GM19240 (cell line): Measurements from ENCODE around the gene TMEM39B.
A peak's percentile ranks its signal among the peaks of the same experiment; 100 is the strongest.
"Not testable (repeated sequence)": the region's sequence is repeated elsewhere in the genome, so short reads cannot be mapped to it uniquely, and the experiment has no call there.

Source experiments
- DNase-seq: peaks from one replicate; pipeline ENCODE4 v3.0.0; 2011; ENCODE audit warnings: low spot score; ENCODE audit not compliant: insufficient read length

Gene TMEM39B

DNA sequence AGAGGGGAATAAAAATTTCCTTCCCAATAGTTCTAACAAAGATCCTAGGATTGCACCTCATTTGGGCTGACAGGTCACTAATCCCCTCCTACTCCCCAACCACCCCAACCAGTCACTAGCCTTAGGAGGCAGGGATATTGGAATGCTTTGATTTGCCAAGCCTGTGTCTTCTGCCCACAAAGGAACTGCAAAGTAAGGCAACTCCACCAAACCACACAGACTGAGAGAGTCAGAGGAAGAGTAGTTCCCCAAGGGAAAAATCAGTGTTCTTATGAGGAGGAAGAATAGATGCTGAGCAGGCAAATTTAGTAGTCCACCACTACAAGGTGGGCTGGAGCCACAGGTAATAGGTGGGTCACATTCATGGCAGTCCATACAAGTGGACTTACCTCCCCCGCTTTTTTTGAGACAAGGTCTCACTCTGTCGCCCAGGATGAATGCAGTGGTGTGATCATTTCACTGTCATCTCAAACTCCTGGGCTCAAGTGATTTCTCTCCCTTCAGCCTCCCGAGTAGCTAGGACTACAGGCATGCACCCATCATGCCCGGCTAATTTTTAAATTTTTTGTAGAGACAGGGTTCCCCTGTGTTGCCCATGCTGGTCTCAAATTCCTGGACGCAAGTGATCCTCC lies 3.7 kb upstream of the TMEM39B start:
- DNase-seq = no peak

DNA sequence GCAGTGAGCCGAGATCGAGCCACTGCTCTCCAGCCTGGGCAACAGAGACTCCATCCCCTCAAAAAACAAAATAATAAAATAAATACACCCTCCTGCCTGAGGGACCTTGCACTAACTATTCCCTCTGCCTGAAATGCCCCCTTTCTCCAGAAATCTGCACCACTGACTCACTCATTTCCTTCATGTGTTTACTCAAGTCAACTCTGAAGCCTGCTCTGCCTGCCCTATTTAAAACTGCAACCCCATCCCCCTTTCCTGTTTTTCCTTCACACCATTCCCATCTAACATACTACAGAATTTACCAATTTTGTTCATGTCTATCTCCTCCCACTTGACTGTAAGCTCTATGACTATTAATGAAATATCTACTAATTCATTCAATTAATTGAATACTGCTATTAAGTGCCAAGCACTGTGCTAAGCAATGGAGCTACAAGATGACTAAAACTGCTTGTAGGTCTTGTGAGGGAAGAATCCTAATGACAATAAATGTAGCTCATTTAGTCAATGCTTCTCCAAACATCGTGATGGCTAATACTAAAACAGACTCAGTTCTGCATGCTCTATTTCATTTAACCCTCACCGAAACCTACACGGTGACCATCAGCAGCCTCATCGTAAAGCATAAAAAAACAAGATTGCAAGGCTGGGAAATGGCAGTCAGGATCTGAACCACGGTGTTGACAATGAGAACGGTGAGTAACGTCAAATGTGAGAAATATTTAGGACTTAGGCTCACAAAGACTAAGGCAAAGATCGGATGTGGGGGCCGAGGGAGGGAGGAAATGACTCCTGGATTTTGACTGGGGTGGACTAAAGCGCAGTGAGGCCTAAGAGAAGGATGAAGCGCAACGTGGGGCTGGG lies 749 bp upstream of the TMEM39B start:
- DNase-seq = no peak

DNA sequence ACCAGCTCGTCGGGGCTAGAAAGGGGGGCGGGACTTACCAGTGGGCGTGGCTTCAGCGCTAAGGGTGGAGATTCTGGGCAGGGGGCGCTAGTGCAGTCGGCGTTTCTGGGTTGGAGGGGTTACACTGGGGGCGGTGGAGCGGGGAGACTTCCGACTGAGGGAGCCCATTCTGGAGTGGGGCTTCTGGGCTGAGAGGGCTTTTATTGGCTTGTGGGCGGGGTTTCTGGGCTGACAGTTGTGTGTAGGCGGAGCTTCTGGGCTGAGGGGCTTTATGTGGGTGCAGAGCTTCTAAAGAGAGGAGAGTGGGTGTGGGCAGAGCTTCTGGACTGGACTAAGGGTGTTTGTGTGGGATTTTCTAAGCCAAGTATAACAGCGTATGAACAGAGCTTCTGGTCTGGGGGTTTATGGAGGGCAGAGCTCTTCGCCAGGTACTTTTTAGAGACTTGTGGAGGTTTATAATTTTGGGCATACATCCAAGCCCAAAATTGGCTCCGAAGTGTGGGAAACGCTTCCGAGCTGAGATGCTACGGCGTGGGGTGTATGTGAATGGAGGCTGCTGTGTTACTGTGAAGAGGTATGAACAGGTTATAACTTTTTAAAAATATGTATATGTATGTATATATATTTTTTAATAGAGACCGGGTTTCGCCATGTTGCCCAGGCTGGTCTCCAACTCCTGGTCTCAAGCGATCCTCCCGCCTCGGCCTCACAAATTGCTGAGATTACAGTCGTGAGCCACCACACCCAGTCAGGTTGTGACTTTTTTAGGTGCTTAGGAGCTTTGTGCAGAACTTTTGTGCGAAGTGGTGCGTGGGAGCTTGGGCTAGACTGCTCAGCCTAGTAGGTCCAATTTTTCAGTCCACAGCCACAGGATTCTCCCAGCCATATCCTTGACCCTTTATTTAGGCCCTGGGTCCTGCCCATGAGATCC lies 825 bp downstream of the TMEM39B start:
- no peak for DNase-seq

DNA sequence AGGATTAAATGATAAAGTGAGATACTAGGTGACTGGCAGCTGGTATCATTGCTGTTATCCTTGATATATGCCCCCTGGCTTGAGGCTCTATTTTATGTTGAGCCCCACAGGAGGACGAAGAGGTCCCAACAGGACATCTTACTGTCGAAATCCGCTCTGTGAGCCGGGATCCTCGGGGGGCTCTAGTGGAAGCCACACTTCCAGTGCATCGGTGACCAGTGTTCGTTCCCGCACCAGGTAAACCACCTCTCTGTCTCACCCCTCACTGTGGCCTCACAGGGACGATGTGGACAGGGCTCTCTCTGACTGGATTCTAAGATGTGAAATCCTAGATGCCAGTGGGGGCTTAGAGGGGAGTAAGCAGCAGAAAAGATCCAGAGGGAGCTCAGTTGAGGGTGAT lies 2.1 kb downstream of the TMEM39B start:
- no peak for DNase-seq

DNA sequence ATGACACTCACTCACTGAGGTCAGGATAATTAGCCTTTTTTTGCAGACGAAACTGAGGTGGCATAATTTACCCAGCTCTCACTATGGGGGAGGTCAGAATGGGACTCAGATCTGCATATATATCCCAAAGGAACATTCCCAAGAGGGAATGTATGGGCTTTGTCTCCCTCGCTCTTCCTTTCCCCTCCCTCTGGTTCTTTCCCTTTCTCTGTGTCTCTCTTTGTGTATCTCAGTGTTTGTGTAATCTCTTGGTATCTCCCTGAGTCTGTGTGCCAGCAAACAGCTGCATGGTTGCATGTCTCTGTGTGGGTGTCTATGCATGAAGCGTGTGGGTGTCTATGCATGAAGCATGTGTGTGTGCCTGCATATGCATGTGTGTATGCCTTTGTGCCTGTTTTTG lies 4.7 kb downstream of the TMEM39B start:
- DNase-seq = no peak

DNA sequence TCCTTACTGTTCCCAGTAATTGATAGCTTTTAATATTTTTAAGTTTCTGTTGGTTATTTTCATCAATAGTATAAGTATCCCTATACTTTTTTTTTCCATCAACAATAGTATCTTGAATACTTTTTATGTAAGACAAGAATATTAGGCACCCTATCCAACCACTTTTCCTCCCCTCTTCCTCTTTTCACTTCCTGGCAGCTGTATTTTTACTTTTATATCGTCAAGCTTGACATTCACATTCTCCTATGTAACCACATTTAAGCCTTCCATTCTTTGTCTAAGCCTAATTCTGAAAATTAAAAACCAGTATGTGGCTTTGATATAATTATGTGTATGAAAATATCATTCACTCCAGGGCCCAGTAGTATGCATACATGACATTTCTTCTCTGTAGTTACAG lies 9.3 kb downstream of the TMEM39B start:
- DNase-seq = no peak

DNA sequence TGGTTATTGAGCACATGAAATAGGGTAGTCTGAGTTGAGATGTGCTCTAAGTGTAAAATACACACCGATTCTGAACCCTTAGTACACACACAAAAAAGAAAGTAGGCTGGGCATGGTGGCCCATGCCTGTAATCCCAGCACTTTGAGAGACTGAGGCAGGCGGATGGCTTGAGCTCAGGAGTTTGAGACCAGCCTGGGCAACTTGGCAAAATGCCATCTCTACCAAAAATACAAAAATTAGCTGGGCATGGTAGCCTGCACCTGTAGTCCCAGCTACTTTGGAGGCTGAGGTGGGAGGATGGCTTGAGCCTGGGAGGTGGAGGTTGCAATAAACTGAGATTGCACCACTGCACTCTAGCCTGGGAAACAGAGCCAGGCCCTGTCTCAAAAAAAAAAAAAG lies 13.6 kb downstream of the TMEM39B start:
- not testable (repeated sequence) for DNase-seq

DNA sequence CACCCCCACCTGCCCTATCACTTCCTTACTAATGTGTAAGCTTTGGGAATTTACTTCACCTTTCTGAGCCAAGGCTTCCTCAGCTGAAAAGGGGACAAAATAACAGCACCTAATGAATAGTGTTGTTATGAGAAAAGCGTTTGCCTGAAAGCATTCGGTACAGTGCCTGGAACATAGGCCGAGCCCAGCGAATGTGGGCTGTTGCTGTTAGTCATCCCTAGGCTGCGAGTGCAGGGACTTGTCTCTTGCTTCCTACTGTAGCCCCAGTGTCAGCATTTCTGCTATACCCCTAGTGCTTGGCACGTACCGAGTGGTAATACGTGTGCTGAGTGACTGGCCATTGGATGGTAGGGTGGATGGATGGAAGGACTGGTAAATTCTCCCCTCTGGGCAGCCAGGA lies 18.4 kb downstream of the TMEM39B start:
- no peak for DNase-seq

DNA sequence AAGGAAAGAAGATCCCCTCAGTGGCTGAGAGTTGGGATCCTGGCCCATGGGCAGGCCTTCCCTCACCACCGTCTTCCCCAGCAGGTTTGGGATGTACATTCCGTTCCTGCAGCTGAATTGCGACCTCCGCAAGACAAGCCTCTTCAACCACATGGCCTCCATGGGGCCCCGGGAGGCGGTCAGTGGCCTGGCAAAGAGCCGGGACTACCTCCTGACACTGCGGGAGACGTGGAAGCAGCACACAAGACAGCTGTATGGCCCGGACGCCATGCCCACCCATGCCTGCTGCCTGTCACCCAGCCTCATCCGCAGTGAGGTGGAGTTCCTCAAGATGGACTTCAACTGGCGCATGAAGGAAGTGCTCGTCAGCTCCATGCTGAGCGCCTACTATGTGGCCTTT lies 18.9 kb downstream of the TMEM39B start:
- DNase-seq = no peak

DNA sequence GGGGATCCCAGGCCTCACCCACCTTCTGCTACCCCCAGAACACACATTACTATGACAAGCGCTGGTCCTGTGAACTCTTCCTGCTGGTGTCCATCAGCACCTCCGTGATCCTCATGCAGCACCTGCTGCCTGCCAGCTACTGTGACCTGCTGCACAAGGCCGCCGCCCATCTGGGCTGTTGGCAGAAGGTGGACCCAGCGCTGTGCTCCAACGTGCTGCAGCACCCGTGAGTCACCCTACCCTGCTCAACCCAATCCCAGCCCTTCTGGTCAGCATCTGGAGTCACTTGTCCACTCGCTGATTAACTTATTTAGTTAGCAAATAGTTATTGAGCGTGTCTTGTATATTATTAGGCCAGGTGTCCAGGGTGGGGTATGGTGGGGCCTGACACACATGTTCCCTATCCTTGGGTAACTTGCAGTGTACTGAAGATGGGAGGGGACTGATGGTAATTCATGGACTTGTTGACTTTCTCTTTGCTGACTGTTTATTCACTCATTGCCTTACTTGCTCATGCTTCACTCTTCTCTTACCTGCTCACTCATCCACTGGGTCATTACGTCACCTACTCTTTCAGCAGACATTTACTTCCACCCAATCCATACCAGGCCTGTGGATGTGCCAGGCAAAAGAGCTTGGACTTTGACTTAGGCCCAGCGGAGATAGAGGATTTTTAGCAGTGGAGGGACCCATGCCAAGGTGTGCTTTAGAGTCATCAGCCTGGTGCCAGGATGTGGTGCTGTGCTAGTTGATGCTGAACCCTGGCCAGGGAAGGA lies 22.2 kb downstream of the TMEM39B start:
- no peak for DNase-seq

DNA sequence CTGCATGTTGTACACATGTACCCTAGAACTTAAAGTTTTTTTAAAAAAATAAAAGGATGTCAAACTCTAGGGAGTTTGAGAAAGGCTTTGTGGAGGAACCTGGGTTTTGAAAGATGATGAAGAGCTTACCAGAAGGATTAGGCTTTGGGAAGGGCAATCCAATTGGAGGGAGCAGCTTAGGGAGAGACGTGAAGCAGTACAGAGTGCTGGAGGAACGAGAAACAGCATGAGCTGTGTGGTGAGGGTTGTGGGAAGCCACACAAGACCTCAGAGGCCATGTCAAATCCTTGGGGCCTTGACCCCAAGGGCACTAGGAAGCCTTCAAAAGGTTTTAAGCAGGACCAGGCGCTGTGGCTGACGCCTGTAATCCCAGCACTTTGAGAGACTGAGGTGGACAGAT lies 26.7 kb downstream of the TMEM39B start:
- DNase-seq = no peak

DNA sequence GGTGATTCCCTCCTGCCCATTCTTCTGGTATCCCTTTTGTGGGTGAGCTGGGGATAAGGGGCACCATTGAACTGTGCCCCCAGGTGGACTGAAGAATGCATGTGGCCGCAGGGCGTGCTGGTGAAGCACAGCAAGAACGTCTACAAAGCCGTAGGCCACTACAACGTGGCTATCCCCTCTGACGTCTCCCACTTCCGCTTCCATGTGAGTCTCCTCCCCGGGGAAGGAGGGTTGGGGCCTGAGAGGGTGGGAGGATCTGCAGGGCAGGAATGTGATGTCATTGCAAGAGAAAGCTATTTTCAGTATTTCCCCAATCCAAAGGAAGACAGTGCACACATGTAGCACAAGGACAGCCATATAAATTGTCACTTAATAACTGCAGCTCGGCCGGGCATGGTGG lies 27.6 kb downstream of the TMEM39B start:
- DNase-seq = no peak

DNA sequence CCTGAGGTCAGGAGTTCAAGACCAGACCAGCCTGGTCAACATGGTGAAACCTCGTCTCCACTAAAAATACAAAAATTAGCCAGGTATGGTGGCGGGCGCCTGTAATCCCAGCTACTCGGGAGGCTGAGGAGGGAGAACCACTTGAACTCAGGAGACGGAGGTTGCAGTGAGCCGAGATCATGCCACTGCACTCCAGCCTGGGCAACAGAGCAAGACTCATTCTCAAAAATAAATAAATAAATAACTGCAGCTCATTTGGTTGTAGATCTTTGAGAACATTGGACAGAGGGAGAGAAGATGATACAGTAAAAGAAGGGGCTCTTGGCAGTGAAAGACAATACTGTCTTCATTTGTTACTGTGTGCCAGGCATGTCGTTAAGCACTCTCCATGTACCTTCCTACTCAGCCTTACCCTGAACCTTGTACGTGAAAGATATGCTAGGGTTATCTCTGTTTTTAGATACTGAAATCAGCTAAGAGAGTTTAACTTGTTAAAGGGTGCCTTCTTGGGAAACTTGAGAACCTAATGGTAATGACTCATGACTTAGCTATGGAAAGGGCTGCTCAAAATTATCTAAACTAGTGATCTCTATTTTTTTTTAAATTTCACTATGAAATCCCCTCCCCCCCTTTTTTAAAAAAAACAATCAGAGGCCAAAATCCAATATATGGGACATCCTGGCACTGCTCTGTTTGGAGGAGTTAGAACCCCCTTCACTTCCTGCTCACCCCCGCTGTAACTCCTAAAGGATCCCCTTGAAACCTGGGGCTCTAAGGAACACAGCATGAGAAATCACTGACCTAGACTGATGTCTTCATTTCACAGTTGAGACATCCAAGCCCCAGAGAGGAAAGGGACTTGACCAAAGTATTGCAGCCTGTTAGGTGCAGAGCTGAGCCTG lies 28.3 kb downstream of the TMEM39B start:
- DNase-seq = no peak

DNA sequence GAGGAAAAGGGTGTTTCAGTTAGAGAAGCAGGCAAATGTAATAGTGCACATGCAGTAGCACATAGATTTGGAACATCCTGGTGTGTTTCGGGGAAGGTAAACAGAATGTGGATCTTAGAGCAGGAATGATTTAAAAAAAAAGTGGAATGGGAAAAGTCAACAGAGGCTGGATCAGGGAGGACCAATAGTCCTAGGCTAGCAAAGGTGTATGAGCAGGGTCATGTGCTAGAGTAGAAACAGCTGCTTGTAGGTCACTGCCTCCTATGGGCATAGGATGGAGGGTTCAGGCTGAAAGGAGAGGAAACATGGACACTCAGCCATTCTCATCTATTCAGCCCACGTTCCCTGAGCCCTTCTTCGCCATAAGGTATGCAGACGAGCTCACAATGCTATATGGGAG lies 31.4 kb downstream of the TMEM39B start:
- no peak for DNase-seq

DNA sequence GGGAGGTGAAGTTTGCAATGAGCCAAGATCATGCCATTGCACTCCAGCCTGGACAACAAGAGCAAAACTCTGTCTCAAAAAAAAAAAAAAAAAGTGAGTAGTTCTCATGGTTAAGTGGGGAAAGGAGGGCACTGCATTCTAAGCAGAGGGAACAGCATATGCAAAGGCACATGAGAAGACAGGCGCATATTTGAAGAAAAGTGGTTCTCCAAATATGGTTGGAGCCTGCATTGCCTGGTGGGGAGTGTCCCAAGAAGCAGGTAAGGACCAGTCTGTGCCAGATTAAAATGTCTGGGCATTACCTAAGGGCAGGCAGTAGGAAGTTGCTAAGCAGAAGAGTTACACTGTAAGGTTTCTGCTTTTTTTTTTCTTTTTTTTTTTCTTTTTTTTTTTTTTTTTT lies 32.6 kb downstream of the TMEM39B start:
- no peak for DNase-seq

DNA sequence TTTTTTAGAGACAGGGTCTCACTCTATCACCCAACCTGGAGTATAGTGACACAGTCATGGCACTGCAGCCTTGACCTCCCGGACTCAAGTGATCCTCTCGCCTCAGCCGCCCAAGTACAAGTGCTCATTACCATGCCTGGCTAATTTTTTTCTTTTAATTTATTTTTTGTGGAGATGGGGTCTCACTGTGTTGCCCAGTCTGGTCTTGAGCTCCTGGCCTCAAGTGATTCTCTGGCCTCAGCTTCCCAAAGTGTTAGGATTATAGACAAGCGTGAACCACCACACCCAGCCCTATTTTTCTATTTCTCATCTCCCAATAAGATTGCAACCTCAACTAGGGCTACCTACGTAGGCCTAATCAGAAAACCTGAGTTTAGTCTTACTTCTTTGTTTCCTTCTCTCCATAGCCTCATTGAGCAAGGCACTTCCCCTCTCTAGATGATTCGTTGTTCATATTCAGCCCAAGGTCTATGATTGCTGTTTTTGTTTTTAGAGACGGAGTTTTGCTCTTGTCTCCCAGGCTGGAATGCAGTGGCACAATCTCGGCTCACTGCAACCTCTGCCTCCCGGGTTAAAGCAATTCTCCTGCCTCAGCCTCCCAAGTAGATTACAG lies 34.0 kb downstream of the TMEM39B start:
- DNase-seq = no peak

DNA sequence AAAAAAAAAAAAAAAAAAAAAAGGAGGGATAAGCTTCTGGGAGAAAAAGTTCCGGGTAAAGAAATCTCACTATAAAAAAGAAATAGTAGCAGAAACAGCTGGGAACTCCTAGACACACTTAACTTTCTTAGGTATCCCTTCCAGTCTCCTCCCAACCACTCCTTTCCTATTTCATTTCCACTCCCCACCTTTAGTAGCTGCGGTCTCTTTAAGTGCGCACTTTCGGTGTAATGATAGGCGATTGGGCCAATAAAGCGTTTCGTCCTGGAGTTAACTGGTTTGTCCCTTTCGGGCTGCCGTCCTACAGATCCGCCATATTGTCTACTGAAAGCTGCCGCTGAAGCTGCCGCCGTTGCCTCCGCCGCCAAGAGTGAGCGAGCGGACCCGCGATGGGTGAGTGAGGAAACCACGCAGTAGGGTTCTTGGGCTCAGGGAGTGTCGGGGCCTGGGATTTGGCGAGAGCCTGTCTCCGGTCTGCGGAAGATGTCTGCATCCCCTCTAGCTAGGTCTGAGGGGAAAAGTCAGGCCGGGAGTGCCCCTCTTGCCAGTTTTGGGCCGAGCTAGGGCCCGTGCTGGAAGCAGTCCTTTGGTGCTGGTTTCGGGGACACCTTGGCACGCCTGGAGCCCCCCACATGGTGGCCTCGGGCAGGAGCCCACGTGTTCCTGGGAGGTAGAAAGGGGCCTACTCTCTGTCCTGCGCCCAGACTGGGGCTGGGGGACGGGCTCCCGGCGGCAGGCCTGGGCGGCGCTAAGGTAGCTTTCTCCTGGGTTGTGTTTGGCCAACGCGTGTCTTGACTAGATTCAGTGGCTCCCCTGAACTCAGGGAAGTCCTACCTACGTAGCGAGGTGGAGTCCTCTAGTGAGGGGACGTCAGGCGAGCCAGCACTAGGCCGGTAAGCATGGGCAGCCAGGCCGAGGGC lies 35.3 kb downstream of the TMEM39B start, which contains the start of gene KPNA6:
Gene KPNA6, plus strand, starts transcription at position 315 of the 920 bp plus-strand sequence. Its CDS starts 75 bp downstream, at position 390.
- DNase-seq = peak; percentile 61

DNA sequence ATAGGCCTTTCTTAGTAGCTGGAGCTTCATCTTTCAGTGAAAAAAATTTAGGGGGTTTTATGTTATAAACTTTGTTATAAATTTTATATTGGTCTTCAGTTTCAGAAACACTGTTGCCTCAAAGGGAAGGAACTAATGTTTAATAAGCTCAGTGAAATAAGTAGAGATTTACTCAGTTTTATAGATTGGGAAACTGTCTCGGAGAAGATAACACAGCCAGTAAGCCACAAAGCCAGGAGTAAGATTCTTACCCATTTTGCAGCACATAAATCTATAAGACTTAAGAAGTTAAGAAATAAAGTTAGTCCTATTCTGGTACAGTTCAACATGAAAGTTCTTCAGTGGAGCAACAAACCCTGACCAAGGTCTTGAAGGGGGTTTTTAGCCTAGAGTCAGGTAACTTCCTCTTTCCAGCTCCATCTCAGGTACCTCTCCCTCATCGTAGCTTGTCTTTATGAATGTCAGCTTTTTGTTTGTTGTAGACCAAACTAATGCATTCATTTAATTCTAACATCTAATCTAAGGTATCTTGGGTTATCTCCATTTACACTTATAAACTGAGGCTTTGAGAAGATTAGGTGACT lies 38.4 kb downstream of the TMEM39B start:
- no peak for DNase-seq
